B cell (primary cell): ENCODE measurements around the gene SPECC1L.
"Not testable (repeated sequence)": the region's sequence is repeated elsewhere in the genome, so short reads cannot be mapped to it uniquely, and the experiment has no call there.

Experiments used
- EZH2 ChIP-seq: IDR thresholded peaks from 2 replicates; pipeline ENCODE4 v1.6.1; 2012; ENCODE audit warnings: borderline replicate concordance, low read depth, mild to moderate bottlenecking, moderate library complexity, low read length; ENCODE audit not compliant: insufficient read depth, poor library complexity, severe bottlenecking
- TF ChIP-seq, protein P1 (sequence below): fragments of 200-600 bp; IDR thresholded peaks from one replicate; pipeline ENCODE4 v1.8.0; 2022; ENCODE audit warnings: antibody characterized with exemption, mild to moderate bottlenecking

- TF ChIP-seq, protein P1, sequence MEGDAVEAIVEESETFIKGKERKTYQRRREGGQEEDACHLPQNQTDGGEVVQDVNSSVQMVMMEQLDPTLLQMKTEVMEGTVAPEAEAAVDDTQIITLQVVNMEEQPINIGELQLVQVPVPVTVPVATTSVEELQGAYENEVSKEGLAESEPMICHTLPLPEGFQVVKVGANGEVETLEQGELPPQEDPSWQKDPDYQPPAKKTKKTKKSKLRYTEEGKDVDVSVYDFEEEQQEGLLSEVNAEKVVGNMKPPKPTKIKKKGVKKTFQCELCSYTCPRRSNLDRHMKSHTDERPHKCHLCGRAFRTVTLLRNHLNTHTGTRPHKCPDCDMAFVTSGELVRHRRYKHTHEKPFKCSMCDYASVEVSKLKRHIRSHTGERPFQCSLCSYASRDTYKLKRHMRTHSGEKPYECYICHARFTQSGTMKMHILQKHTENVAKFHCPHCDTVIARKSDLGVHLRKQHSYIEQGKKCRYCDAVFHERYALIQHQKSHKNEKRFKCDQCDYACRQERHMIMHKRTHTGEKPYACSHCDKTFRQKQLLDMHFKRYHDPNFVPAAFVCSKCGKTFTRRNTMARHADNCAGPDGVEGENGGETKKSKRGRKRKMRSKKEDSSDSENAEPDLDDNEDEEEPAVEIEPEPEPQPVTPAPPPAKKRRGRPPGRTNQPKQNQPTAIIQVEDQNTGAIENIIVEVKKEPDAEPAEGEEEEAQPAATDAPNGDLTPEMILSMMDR = not testable (repeated sequence)
- TF ChIP-seq EZH2 = not testable (repeated sequence)
Measured at GRCh38 chr22:24249413-24249812, 21.2 kb upstream of the SPECC1L start.
